IMR-90 (cell line): ENCODE results near the gene RBBP8NL. TPM values are rescaled to one million over a fixed set of nuclear protein-coding genes. Genes with fewer than 3 reads are reported as not detected.

Experiments used
- ATAC-seq: fragments of 200-7000 bp; cut with Tn5 transposase; 2 replicates; pipeline ENCODE4 v1.9.1; 2020; ENCODE audit warnings: low read depth, mild to moderate bottlenecking, moderate library complexity
- BruUV-seq: library from RNA; stranded (reverse); fragments of 400-500 nt; replicated peaks from 2 replicates; lab custom pipeline; 2021; lab: Mats Ljungman, UMichigan
- CTCF ChIA-PET: fragments of 300-600 bp; formaldehyde crosslinking; extraction: SDS; loops from one replicate; lab custom pipeline; 2021; ENCODE audit warnings: antibody characterized with exemption; lab: Yijun Ruan, JAX
- POLR2A ChIA-PET: fragments of 300-600 bp; sonication (Branson Sonifier 250); formaldehyde crosslinking; loops from one replicate; lab custom pipeline; 2022; ENCODE audit warnings: antibody characterized with exemption; ENCODE audit not compliant: unreplicated experiment; lab: Charles Lee
- DNase-seq: peaks from one replicate; pipeline ENCODE4 v3.0.0; 2013
- H2AFZ ChIP-seq: replicated peaks from 2 replicates; pipeline ENCODE3; 2013; ENCODE audit warnings: low read length, mild to moderate bottlenecking; ENCODE audit not compliant: poor library complexity
- H2AK5ac ChIP-seq: 2 replicates; pipeline ENCODE4 v1.6.1; 2013; ENCODE audit warnings: low read depth, low read length, inconsistent platforms
- H2AK9ac ChIP-seq: replicated peaks from 2 replicates; pipeline ENCODE3; 2013; ENCODE audit warnings: mild to moderate bottlenecking, low read depth, low read length, moderate library complexity; ENCODE audit not compliant: poor library complexity
- H2BK120ac ChIP-seq: 2 replicates; pipeline ENCODE4 v1.6.1; 2013; ENCODE audit warnings: low read depth, low read length, inconsistent platforms
- H2BK15ac ChIP-seq: 3 replicates; pipeline ENCODE4 v1.6.1; 2013; ENCODE audit warnings: low read depth, low read length, inconsistent platforms
- H2BK20ac ChIP-seq: 2 replicates; pipeline ENCODE4 v1.6.1; 2013; ENCODE audit warnings: low read depth, mild to moderate bottlenecking, inconsistent platforms, low read length, moderate library complexity
- H2BK5ac ChIP-seq: 2 replicates; pipeline ENCODE4 v1.6.1; 2013; ENCODE audit warnings: mild to moderate bottlenecking, low read depth, low read length, inconsistent platforms; ENCODE audit not compliant: poor library complexity, severe bottlenecking
- H3K14ac ChIP-seq: replicated peaks from 2 replicates; pipeline ENCODE4 v1.6.1; 2013; ENCODE audit warnings: low read depth, low read length, inconsistent platforms
- H3K18ac ChIP-seq: 2 replicates; pipeline ENCODE4 v1.6.1; 2013; ENCODE audit warnings: low read depth, low read length, control low read depth
- H3K23ac ChIP-seq: 2 replicates; pipeline ENCODE4 v1.6.1; 2013; ENCODE audit warnings: low read depth, low read length, inconsistent platforms
- H3K27ac ChIP-seq: 2 replicates; pipeline ENCODE4 v1.5.1; 2013; ENCODE audit warnings: mild to moderate bottlenecking, control low read depth, low read length; ENCODE audit not compliant: insufficient read depth
- H3K27me3 ChIP-seq: 2 replicates; pipeline ENCODE4 v1.6.1; 2013; ENCODE audit warnings: low read length; ENCODE audit not compliant: control insufficient read depth, insufficient read depth
- H3K36me3 ChIP-seq: 2 replicates; pipeline ENCODE4 v1.6.1; 2013; ENCODE audit warnings: low read length, mixed read lengths; ENCODE audit not compliant: control insufficient read depth, insufficient read depth
- H3K4ac ChIP-seq: 2 replicates; pipeline ENCODE4 v1.6.1; 2013; ENCODE audit warnings: low read depth, low read length, inconsistent platforms
- H3K4me1 ChIP-seq: 2 replicates; pipeline ENCODE4 v1.6.1; 2013; ENCODE audit warnings: low read length, mixed read lengths; ENCODE audit not compliant: control insufficient read depth, insufficient read depth
- H3K4me2 ChIP-seq: 2 replicates; pipeline ENCODE4 v1.6.1; 2013; ENCODE audit warnings: low read depth, mild to moderate bottlenecking, control low read depth, low read length, moderate library complexity
- H3K4me3 ChIP-seq: 2 replicates; pipeline ENCODE4 v1.5.1; 2013; ENCODE audit warnings: low read depth, mild to moderate bottlenecking, control low read depth, low read length, moderate library complexity; ENCODE audit not compliant: insufficient read depth
- H3K56ac ChIP-seq: 2 replicates; pipeline ENCODE4 v1.6.1; 2013; ENCODE audit warnings: low read length, inconsistent platforms; ENCODE audit not compliant: insufficient read depth; ENCODE audit errors: extremely low read depth
- H3K79me1 ChIP-seq, 2 experiments: 2 replicates each; pipeline ENCODE4 v1.6.1; 2013; ENCODE audit warnings: low read length in 2 of 2, inconsistent platforms in 1 of 2, low read depth in 1 of 2
- H3K9ac ChIP-seq: 2 replicates; pipeline ENCODE4 v1.6.1; 2013; ENCODE audit warnings: low read depth, low read length, control low read depth
- H3K9me1 ChIP-seq: 2 replicates; pipeline ENCODE4 v1.6.1; 2013; ENCODE audit warnings: low read length, inconsistent platforms; ENCODE audit not compliant: insufficient read depth
- H3K9me3 ChIP-seq: 2 replicates; pipeline ENCODE4 v1.6.1; 2013; ENCODE audit warnings: low read length; ENCODE audit not compliant: control insufficient read depth, insufficient read depth
- H4K20me1 ChIP-seq: 2 replicates; pipeline ENCODE4 v1.6.1; 2013; ENCODE audit warnings: low read length, inconsistent platforms; ENCODE audit not compliant: insufficient read depth
- H4K5ac ChIP-seq: 2 replicates; pipeline ENCODE4 v1.6.1; 2013; ENCODE audit warnings: mild to moderate bottlenecking, low read depth, low read length, control low read depth
- H4K8ac ChIP-seq, 2 experiments: 2 replicates each; pipeline ENCODE4 v1.6.1; 2013; ENCODE audit warnings: low read depth in 2 of 2, low read length in 2 of 2, control low read depth in 1 of 2, inconsistent platforms in 1 of 2
- H4K91ac ChIP-seq: 2 replicates; pipeline ENCODE4 v1.6.1; 2013; ENCODE audit warnings: low read depth, low read length, inconsistent platforms; ENCODE audit not compliant: insufficient read depth
- BHLHE40 ChIP-seq: fragments of 150-350 bp; IDR thresholded peaks from 2 replicates; pipeline ENCODE4 v1.6.1; 2016; ENCODE audit warnings: mild to moderate bottlenecking, low read depth, low read length
- CEBPB ChIP-seq: IDR thresholded peaks from 2 replicates; pipeline ENCODE4 v1.6.1; 2012; ENCODE audit warnings: low read depth, low read length, improper control_type of control experiment
- CHD1 ChIP-seq: IDR thresholded peaks from 2 replicates; pipeline ENCODE4 v1.6.1; 2012; ENCODE audit warnings: low read depth, low read length, improper control_type of control experiment
- FOS ChIP-seq: fragments of 150-350 bp; IDR thresholded peaks from 2 replicates; pipeline ENCODE4 v1.6.1; 2016; ENCODE audit warnings: low read depth, low read length
- MAFK ChIP-seq: IDR thresholded peaks from 2 replicates; pipeline ENCODE4 v1.6.1; 2012; ENCODE audit warnings: low read depth, low read length, improper control_type of control experiment
- MAZ ChIP-seq: IDR thresholded peaks from 2 replicates; pipeline ENCODE4 v1.6.1; 2012; ENCODE audit warnings: low read depth, mild to moderate bottlenecking, low read length, improper control_type of control experiment, moderate library complexity, borderline replicate concordance
- MXI1 ChIP-seq: IDR thresholded peaks from 2 replicates; pipeline ENCODE4 v1.6.1; 2012; ENCODE audit warnings: low read depth, mild to moderate bottlenecking, low read length, moderate library complexity, borderline replicate concordance
- NFE2L2 ChIP-seq: fragments of 150-350 bp; IDR thresholded peaks from 2 replicates; pipeline ENCODE4 v1.6.1; 2016; ENCODE audit warnings: low read depth, mild to moderate bottlenecking, low read length
- POLR2A ChIP-seq: IDR thresholded peaks from 2 replicates; pipeline ENCODE4 v1.6.1; 2012; ENCODE audit warnings: mild to moderate bottlenecking, low read depth, low read length
- RAD21 ChIP-seq: IDR thresholded peaks from 2 replicates; pipeline ENCODE4 v1.6.1; 2012; ENCODE audit warnings: low read length, improper control_type of control experiment
- RCOR1 ChIP-seq: IDR thresholded peaks from 2 replicates; pipeline ENCODE4 v1.6.1; 2012; ENCODE audit warnings: mild to moderate bottlenecking, low read length, improper control_type of control experiment; ENCODE audit not compliant: insufficient replicate concordance
- RFX5 ChIP-seq: IDR thresholded peaks from 2 replicates; pipeline ENCODE4 v1.8.0; 2012; ENCODE audit warnings: low read depth, mild to moderate bottlenecking, low read length, moderate library complexity
- SMC3 ChIP-seq: fragments of 150-350 bp; IDR thresholded peaks from 2 replicates; pipeline ENCODE4 v1.6.1; 2016; ENCODE audit warnings: low read depth, mild to moderate bottlenecking, antibody characterized with exemption, low read length, moderate library complexity
- WGBS, 2 experiments: methylation state at CpG; one replicate each; pipeline versions ENCODE4 v1.1.5 to v1.1.7; 2013; ENCODE audit warnings: missing lambda C conversion rate in 2 of 2; ENCODE audit not compliant: insufficient read length in 1 of 2; ENCODE audit errors: extremely low coverage in 2 of 2; 5-methylcytosine and 5-hydroxymethylcytosine counted together
- dilution Hi-C: fragments of 300-500 bp; cut with HindIII; formaldehyde crosslinking; loops from one replicate; pipeline ENCODE4 v1.14.3; 2018; ENCODE audit warnings: low sequenced_read_pairs; ENCODE audit not compliant: unreplicated experiment
- in situ Hi-C: fragments of 300-500 bp; cut with MboI; formaldehyde crosslinking; loops from 3 replicates; pipeline ENCODE4 v1.14.3; 2019; ENCODE audit warnings: low sequenced_read_pairs, inconsistent platforms, mixed read lengths
- intact Hi-C: fragments of 100-400 bp; cut with micrococcal nuclease; formaldehyde crosslinking; loops from 2 replicates; pipeline ENCODE4 v1.10.0; 2022
- polyA plus RNA-seq, 3 experiments: library from polyadenylated mRNA; depleted of rRNA; stranded (reverse); fragments of >200 nt; gene quantifications; 2 replicates each; pipeline ENCODE4 v1.2.3, GENCODE V29; 2012; ENCODE audit warnings: low replicate concordance in 1 of 3
- total RNA-seq: library from RNA; depleted of rRNA; stranded (reverse); fragments of >200 nt; gene quantifications from 2 replicates; pipeline ENCODE4 v1.2.3, GENCODE V29; 2012
- TF ChIP-seq, protein P1 (sequence below): fragments of 150-350 bp; IDR thresholded peaks from 2 replicates; pipeline ENCODE4 v1.6.1; 2016; ENCODE audit warnings: low read depth, mild to moderate bottlenecking, low read length, moderate library complexity, borderline replicate concordance
- TF ChIP-seq, protein P2 (sequence below): conservative IDR thresholded peaks from 2 replicates; pipeline ENCODE4 v1.5.1; 2012; ENCODE audit warnings: mild to moderate bottlenecking, low read depth, low read length, improper control_type of control experiment
- TF ChIP-seq, protein P3 (sequence below): fragments of 150-350 bp; IDR thresholded peaks from 2 replicates; pipeline ENCODE4 v1.6.1; 2017; ENCODE audit warnings: mild to moderate bottlenecking, antibody characterized with exemption, low read length, low read depth

The RBBP8NL gene
- total and polyA plus RNA-seq, 2 of the 4 experiments (the other 2 are of a cell fraction): not detected

GRCh38 chr20:62369815-62370114 is 57.6 kb downstream of the RBBP8NL start:
- ChIA-PET CTCF (no interaction called here), POLR2A (no interaction called here)
- H3K4ac ChIP-seq: peak overlapping the region; percentile 72

More at GRCh38 chr20:62369815-62370114, 57.6 kb downstream of the RBBP8NL start:
- Histone ChIP-seq H3K14ac (0 out of 2 replicates have a peak overlapping the region, but pooled peaks have one; percentile 58), H3K36me3 (no peaks in the 10 kb centered on the region), H4K20me1 (peaks cover 16% of the 10 kb centered on the region), H3K23ac (no peak overlapping the region), H3K56ac (no peak overlapping the region), H2AK5ac (peak overlapping the region; percentile 32; the same call in 1 of the 2 replicates), H3K4me3 (no peak overlapping the region), H2AK9ac (peak overlapping the region; percentile 56), H3K9me1 (peaks cover 13% of the 10 kb centered on the region; the same call in 1 of the 2 replicates), H4K8ac (peak overlapping the region in 1 of 2 experiments; percentile 64; a peak in 1 of 4 replicates), H2BK5ac (no peak overlapping the region), H3K79me1 (no peaks in the 10 kb centered on the region), H3K4me1 (peaks cover 41% of the 10 kb centered on the region), H3K4me2 (no peak overlapping the region), H2BK15ac (no peak overlapping the region), H3K27me3 (no peaks in the 10 kb centered on the region), H3K27ac (peak overlapping the region; percentile 51; the same call in 1 of the 2 replicates), H4K5ac (no peak overlapping the region; the same call in 1 of the 2 replicates), H2BK120ac (peak overlapping the region; percentile 80), H2AFZ (peak overlapping the region; percentile 67), H3K9me3 (no peaks in the 10 kb centered on the region), H3K18ac (peak overlapping the region; percentile 16; the same call in 1 of the 2 replicates), H3K9ac (no peak overlapping the region), H4K91ac (no peak overlapping the region), H2BK20ac (peak overlapping the region; percentile 47; the same call in 1 of the 2 replicates)
- BruUV-seq: no TSS peak
- intact Hi-C loops (no loop called here), in situ Hi-C loops (no loop called here), dilution Hi-C loops (no loop called here)
- no peak for TF ChIP-seq POLR2A
- TF ChIP-seq RAD21: no peak
- TF ChIP-seq, protein P1, sequence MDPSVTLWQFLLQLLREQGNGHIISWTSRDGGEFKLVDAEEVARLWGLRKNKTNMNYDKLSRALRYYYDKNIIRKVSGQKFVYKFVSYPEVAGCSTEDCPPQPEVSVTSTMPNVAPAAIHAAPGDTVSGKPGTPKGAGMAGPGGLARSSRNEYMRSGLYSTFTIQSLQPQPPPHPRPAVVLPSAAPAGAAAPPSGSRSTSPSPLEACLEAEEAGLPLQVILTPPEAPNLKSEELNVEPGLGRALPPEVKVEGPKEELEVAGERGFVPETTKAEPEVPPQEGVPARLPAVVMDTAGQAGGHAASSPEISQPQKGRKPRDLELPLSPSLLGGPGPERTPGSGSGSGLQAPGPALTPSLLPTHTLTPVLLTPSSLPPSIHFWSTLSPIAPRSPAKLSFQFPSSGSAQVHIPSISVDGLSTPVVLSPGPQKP: no peak
- TF ChIP-seq MXI1: no peak
- TF ChIP-seq SMC3: no peak
- TF ChIP-seq MAZ: no peak
- no peak for TF ChIP-seq CEBPB
- TF ChIP-seq RFX5: no peak
- no peak for TF ChIP-seq FOS
- TF ChIP-seq BHLHE40: no peak
- TF ChIP-seq, protein P2, sequence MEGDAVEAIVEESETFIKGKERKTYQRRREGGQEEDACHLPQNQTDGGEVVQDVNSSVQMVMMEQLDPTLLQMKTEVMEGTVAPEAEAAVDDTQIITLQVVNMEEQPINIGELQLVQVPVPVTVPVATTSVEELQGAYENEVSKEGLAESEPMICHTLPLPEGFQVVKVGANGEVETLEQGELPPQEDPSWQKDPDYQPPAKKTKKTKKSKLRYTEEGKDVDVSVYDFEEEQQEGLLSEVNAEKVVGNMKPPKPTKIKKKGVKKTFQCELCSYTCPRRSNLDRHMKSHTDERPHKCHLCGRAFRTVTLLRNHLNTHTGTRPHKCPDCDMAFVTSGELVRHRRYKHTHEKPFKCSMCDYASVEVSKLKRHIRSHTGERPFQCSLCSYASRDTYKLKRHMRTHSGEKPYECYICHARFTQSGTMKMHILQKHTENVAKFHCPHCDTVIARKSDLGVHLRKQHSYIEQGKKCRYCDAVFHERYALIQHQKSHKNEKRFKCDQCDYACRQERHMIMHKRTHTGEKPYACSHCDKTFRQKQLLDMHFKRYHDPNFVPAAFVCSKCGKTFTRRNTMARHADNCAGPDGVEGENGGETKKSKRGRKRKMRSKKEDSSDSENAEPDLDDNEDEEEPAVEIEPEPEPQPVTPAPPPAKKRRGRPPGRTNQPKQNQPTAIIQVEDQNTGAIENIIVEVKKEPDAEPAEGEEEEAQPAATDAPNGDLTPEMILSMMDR: no peak
- TF ChIP-seq CHD1: no peak
- no peak for TF ChIP-seq RCOR1
- TF ChIP-seq, protein P3, sequence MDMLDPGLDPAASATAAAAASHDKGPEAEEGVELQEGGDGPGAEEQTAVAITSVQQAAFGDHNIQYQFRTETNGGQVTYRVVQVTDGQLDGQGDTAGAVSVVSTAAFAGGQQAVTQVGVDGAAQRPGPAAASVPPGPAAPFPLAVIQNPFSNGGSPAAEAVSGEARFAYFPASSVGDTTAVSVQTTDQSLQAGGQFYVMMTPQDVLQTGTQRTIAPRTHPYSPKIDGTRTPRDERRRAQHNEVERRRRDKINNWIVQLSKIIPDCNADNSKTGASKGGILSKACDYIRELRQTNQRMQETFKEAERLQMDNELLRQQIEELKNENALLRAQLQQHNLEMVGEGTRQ: no peak
- TF ChIP-seq MAFK: no peak
- TF ChIP-seq NFE2L2: no peak
- WGBS, 2 experiments: 70% methylated on average over 2 of the region's 4 CpGs; no CpG with 5 or more reads in 1 of the 2 experiments
- ATAC-seq (no peak), DNase-seq (no peak)
